ENCODE data around the gene KIF5C. TPM values are rescaled to one million over a fixed set of nuclear protein-coding genes. Genes with fewer than 3 reads are reported as not detected.

The KIF5C gene
- polyA plus RNA-seq, 1 experiment = 0.17 TPM

- no peak overlapping the region for H3K4me3 ChIP-seq (ENCODE audit: low read depth, low read length)
- no peak for DNase-seq (ENCODE audit: low read depth)
- no peaks in the 10 kb centered on the region for H3K36me3 ChIP-seq (ENCODE audit: control insufficient read depth, insufficient read depth, low read length)
- POLR2A ChIA-PET = no interaction called here
- TF ChIP-seq CTCF (IDR thresholded peaks at IDR 0.05; ENCODE audit: insufficient read depth, low read depth, low read length) = no peak
- CTCF ChIA-PET = no interaction called here
- H3K27me3 ChIP-seq (ENCODE audit: control insufficient read depth, insufficient read depth, low read length) = no peaks in the 10 kb centered on the region
Observed at GRCh38 chr2:149055751-149056150, 180.7 kb downstream of the KIF5C start.

- no peak for TF ChIP-seq CTCF (IDR thresholded peaks at IDR 0.05; ENCODE audit: insufficient read depth, low read depth, low read length)
- H3K36me3 ChIP-seq (ENCODE audit: control insufficient read depth, insufficient read depth, low read length) = no peaks in the 10 kb centered on the region
- ChIA-PET CTCF (no interaction called here), POLR2A (no interaction called here)
- H3K4me3 ChIP-seq (ENCODE audit: low read depth, low read length) = no peak overlapping the region
- H3K27me3 ChIP-seq (ENCODE audit: control insufficient read depth, insufficient read depth, low read length) = no peaks in the 10 kb centered on the region
- no peak for DNase-seq (ENCODE audit: low read depth)
Observed at GRCh38 chr2:149056541-149057255, 181.7 kb downstream of the KIF5C start.

GRCh38 chr2:149057401-149057800, 182.4 kb downstream of the KIF5C start:
- POLR2A ChIA-PET = interaction anchor here (0.5 kb wide), 1 partner anchor 22 kb away, joined by 24 read pairs; no protein-coding TSS in a partner anchor
- H3K4me3 ChIP-seq (ENCODE audit: low read depth, low read length) = no peak overlapping the region
- no peak for DNase-seq (ENCODE audit: low read depth)
- no peak for TF ChIP-seq CTCF (IDR thresholded peaks at IDR 0.05; ENCODE audit: insufficient read depth, low read depth, low read length)
- no peaks in the 10 kb centered on the region for H3K36me3 ChIP-seq (ENCODE audit: control insufficient read depth, insufficient read depth, low read length)
- no peaks in the 10 kb centered on the region for H3K27me3 ChIP-seq (ENCODE audit: control insufficient read depth, insufficient read depth, low read length)
- CTCF ChIA-PET = no interaction called here

GRCh38 chr2:149058936-149059335, 183.9 kb downstream of the KIF5C start:
- POLR2A ChIA-PET = no interaction called here
- TF ChIP-seq CTCF (IDR thresholded peaks at IDR 0.05; ENCODE audit: insufficient read depth, low read depth, low read length) = no peak
- H3K36me3 ChIP-seq (ENCODE audit: control insufficient read depth, insufficient read depth, low read length) = no peaks in the 10 kb centered on the region
- DNase-seq (ENCODE audit: low read depth) = no peak
- CTCF ChIA-PET = interaction anchor here (0.6 to 0.7 kb wide), 2 partner anchors 33 to 431 kb away, joined by 3 read pairs; no protein-coding TSS in a partner anchor
- no peak overlapping the region for H3K4me3 ChIP-seq (ENCODE audit: low read depth, low read length)
- H3K27me3 ChIP-seq (ENCODE audit: control insufficient read depth, insufficient read depth, low read length) = no peaks in the 10 kb centered on the region

GRCh38 chr2:149059822-149060221, 184.8 kb downstream of the KIF5C start:
- no peak overlapping the region for H3K4me3 ChIP-seq (ENCODE audit: low read depth, low read length)
- TF ChIP-seq CTCF (IDR thresholded peaks at IDR 0.05; ENCODE audit: insufficient read depth, low read depth, low read length) = no peak
- no peak for DNase-seq (ENCODE audit: low read depth)
- no peaks in the 10 kb centered on the region for H3K36me3 ChIP-seq (ENCODE audit: control insufficient read depth, insufficient read depth, low read length)
- ChIA-PET POLR2A (interaction anchor here (0.6 kb wide), 1 partner anchor 115 kb away, joined by 9 read pairs; no protein-coding TSS in a partner anchor), CTCF (interaction anchor here (1.1 kb wide), 1 partner anchor 27 kb away, joined by 3 read pairs; no protein-coding TSS in a partner anchor)
- H3K27me3 ChIP-seq (ENCODE audit: control insufficient read depth, insufficient read depth, low read length) = no peaks in the 10 kb centered on the region
